Measurements from ENCODE around the gene SNAPC4. TPM values are rescaled to one million over a fixed set of nuclear protein-coding genes. Genes with fewer than 3 reads are reported as not detected.

The SNAPC4 gene
- total RNA-seq, 5 donors from 2014 or later (not counting 1 experiment from before 2014, with no cell fraction given), result 10.5 to 15.7 (median 13.3) TPM

DNA sequence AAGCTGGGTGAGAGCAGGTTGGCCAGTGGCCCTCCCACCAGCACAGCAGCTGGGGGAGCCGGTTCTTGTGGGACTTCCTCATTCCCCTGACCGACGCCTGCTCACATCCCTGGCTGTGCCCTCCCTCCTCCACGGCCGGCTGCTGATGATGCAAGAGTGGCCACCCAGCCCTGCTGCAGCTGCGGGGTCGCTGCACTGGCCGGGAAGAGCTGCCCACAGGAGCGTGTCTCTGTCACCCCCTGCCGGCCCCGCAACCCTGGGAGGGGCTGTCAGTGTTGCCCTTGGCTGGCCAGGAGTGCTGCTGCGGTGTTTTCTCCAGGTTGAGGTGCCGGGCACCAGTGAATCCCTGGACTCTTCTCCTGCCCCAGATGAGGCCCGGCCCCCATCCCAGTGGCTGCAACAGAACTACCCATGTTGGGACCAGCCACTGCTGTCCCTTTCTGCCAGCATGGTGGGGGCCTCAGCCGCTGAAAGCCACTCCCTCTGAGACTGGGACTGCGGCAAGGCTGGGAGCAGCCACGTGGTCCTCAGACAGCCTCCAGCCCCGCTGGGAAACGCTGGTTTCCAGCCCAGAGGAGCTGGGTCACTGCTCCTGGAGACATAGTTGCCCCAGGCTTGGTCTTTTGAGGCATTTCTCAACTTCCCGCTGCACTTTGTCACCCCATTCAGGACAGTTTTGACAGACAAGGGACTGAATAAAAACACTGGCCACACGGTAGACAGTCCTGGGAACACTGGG, 27.2 kb downstream of the SNAPC4 start:
- WGBS (ENCODE audit: insufficient coverage), result 21% methylated on average over 20 of the region's 21 CpGs
- POLR2A ChIA-PET, result no interaction called here
- Mint-ChIP-seq H3K27ac (no peak overlapping the region), H3K27me3 (peaks cover 0 to 6% of the 10 kb centered on the region in 2 donors), H3K4me1 (no peaks in the 10 kb centered on the region), H3K9me3 (no peaks in the 10 kb centered on the region), H3K36me3 (no peaks in the 10 kb centered on the region), H3K4me3 (no peak overlapping the region)
- H3K4me3 ChIP-seq (ENCODE audit: control insufficient read depth in 1 of 2, extremely low read depth in 1 of 2, low read length in 1 of 2), result no peak overlapping the region
- no peaks in the 10 kb centered on the region for H3K9me3 ChIP-seq
- ATAC-seq (replicated peaks in 1 of 4) (no peak), DNase-seq (peak in 1 of 35 experiments; percentile 27)
- peaks cover 0 to 4% of the 10 kb centered on the region in 2 experiments for H3K4me1 ChIP-seq (ENCODE audit: control insufficient read depth in 1 of 2, extremely low read depth in 1 of 2, insufficient read depth in 2 of 2, low read length in 2 of 2)
- H3K36me3 ChIP-seq (ENCODE audit: control insufficient read depth in 2 of 2, extremely low read depth in 1 of 2, insufficient read depth in 1 of 2, low read length in 1 of 2), result peaks cover 0 to 7% of the 10 kb centered on the region in 2 donors
- CTCF ChIA-PET, result no interaction called here
- H3K27ac ChIP-seq (ENCODE audit: low read length), result no peak overlapping the region
- H3K27me3 ChIP-seq (replicated peaks in 1 of 2; ENCODE audit: control insufficient read depth in 2 of 2, extremely low read depth in 1 of 2, insufficient read depth in 2 of 2, low read length in 1 of 2), result peaks cover 0 to 18% of the 10 kb centered on the region in 2 experiments

DNA sequence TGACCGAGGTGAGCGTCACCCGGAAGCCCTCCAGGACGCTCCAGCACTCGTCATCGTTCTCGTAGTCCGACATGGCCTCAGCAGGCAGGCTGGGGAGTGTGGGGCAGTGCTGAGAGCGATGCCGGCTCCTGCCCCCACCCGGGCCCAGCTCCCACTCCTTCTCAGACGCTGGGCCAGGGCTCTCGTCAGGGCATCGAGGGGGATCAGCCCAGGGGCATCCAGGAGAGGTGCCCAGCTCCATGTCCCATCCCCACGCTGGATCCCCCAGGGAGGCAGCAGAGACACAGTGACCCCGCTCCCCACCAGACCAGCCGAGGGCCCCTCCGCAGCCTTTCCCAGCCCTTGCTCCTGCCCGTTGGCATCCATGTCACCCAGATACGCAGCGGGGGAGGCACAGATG, 28.0 kb downstream of the SNAPC4 start:
- 91% methylated on average over 18 of the region's 21 CpGs for WGBS (ENCODE audit: insufficient coverage)
- no peaks in the 10 kb centered on the region for H3K36me3 Mint-ChIP-seq
- Histone ChIP-seq H3K9me3 (no peaks in the 10 kb centered on the region), H3K36me3 (ENCODE audit: control insufficient read depth in 2 of 2, extremely low read depth in 1 of 2, insufficient read depth in 1 of 2, low read length in 1 of 2) (peaks cover 0 to 5% of the 10 kb centered on the region in 2 donors), H3K4me3 (ENCODE audit: control insufficient read depth in 1 of 2, extremely low read depth in 1 of 2, low read length in 1 of 2) (no peak overlapping the region), H3K4me1 (ENCODE audit: control insufficient read depth in 1 of 2, extremely low read depth in 1 of 2, insufficient read depth in 2 of 2, low read length in 2 of 2) (peaks cover 0 to 4% of the 10 kb centered on the region in 2 experiments), H3K27ac (ENCODE audit: low read length) (no peak overlapping the region), H3K27me3 (replicated peaks in 1 of 2; ENCODE audit: control insufficient read depth in 2 of 2, extremely low read depth in 1 of 2, insufficient read depth in 2 of 2, low read length in 1 of 2) (peaks cover 0 to 18% of the 10 kb centered on the region in 2 experiments)
- H3K27ac Mint-ChIP-seq, result no peak overlapping the region
- H3K4me3 Mint-ChIP-seq, result no peak overlapping the region
- H3K27me3 Mint-ChIP-seq, result peaks cover 0 to 6% of the 10 kb centered on the region in 2 donors
- H3K9me3 Mint-ChIP-seq, result no peaks in the 10 kb centered on the region
- no peaks in the 10 kb centered on the region for H3K4me1 Mint-ChIP-seq
- no peak for DNase-seq
- ChIA-PET CTCF (no interaction called here), POLR2A (interaction anchor here in 1 of 2 donors (0.6 kb wide), 1 partner anchor 13 kb away, joined by 3 read pairs; no protein-coding TSS in a partner anchor)
- no peak for ATAC-seq (replicated peaks in 1 of 4)

DNA sequence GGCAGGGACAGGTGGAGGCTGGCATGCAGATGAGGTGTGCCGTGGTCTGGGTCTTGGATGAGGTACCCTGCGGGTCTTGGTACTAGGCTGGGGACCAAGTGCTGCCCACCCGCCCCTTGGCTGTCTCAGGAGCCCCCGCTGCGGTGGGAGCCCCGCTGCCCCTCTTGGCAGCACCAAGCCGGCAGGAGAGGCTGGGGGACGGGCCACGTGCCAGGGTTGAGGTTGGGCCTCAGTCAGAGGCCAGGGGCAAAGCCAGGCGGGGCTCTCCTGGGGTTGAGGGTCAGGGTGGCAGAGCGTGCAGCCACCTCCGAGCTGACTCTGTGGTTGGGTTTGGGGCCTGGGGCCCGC, 28.5 kb downstream of the SNAPC4 start:
- POLR2A ChIA-PET, result interaction anchor here in 1 of 2 donors (0.6 kb wide), 1 partner anchor 13 kb away, joined by 3 read pairs; no protein-coding TSS in a partner anchor
- CTCF ChIA-PET, result no interaction called here
- ATAC-seq (replicated peaks in 1 of 4), result no peak

DNA sequence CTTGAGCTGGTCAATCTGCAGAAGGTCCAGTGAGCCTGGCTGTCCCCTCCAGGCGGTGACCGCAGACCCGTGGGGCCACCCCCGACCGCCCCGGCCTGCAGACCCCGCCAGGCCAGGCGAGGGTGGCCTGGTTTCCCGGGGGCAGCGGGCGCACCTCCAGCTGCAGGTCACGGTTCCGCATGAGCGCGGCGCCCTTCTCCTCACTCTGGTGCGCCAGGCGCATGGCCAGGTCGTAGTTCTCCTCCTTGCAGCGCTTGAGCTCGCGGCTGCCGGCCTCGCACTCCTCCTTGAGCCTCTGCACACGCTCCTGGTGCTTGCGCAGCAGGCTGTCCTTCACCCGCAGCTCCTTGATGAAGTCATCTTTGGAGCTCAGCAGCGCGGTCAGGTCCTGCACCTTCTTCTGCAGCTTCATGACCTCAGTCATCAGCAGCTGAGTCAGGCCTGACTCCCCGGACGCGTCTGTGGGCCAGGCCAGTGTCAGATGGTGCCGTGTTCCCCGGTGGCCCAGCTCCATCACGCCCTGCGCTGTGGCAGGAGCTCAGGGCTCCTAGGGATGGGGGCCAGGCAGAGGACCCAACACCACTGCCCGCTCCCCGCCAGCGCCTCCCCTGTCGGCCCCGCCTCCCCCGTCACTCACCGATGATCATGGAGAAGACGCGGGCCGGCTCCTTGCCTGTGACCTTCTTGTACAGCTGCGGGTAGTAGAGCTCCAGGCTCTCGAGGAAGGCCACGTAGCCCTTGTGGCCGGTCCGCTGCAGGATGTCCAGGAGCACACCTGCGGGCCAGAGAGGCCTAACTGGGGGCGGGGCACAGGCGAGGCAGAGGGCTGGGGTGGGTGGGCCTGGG, 29.1 kb downstream of the SNAPC4 start:
- CTCF ChIA-PET, result interaction anchor here in 1 of 2 donors (0.6 kb wide), 1 partner anchor 753 kb away, joined by 3 read pairs; no protein-coding TSS in a partner anchor
- Histone ChIP-seq H3K27ac (ENCODE audit: low read length) (no peak overlapping the region), H3K36me3 (ENCODE audit: control insufficient read depth in 2 of 2, extremely low read depth in 1 of 2, insufficient read depth in 1 of 2, low read length in 1 of 2) (peaks cover 0 to 5% of the 10 kb centered on the region in 2 donors), H3K27me3 (replicated peaks in 1 of 2; ENCODE audit: control insufficient read depth in 2 of 2, extremely low read depth in 1 of 2, insufficient read depth in 2 of 2, low read length in 1 of 2) (peaks cover 0 to 20% of the 10 kb centered on the region in 2 experiments), H3K9me3 (no peaks in the 10 kb centered on the region), H3K4me1 (ENCODE audit: control insufficient read depth in 1 of 2, extremely low read depth in 1 of 2, insufficient read depth in 2 of 2, low read length in 2 of 2) (peaks cover 0 to 4% of the 10 kb centered on the region in 2 experiments), H3K4me3 (ENCODE audit: control insufficient read depth in 1 of 2, extremely low read depth in 1 of 2, low read length in 1 of 2) (no peak overlapping the region)
- H3K27ac Mint-ChIP-seq, result no peak overlapping the region
- POLR2A ChIA-PET, result no interaction called here
- no peaks in the 10 kb centered on the region for H3K36me3 Mint-ChIP-seq
- DNase-seq, result no peak
- H3K4me3 Mint-ChIP-seq, result no peak overlapping the region
- ATAC-seq (replicated peaks in 1 of 4), result no peak
- no peaks in the 10 kb centered on the region for H3K9me3 Mint-ChIP-seq
- H3K27me3 Mint-ChIP-seq, result peaks cover 0 to 6% of the 10 kb centered on the region in 2 donors
- H3K4me1 Mint-ChIP-seq, result no peaks in the 10 kb centered on the region
- WGBS (ENCODE audit: insufficient coverage), result 95% methylated on average over 54 of the region's 54 CpGs

More for the DNA sequence above, 28.5 kb downstream of the SNAPC4 start:
- Histone ChIP-seq H3K9me3 (no peaks in the 10 kb centered on the region), H3K36me3 (ENCODE audit: control insufficient read depth in 2 of 2, extremely low read depth in 1 of 2, insufficient read depth in 1 of 2, low read length in 1 of 2) (peaks cover 0 to 5% of the 10 kb centered on the region in 2 donors), H3K4me1 (ENCODE audit: control insufficient read depth in 1 of 2, extremely low read depth in 1 of 2, insufficient read depth in 2 of 2, low read length in 2 of 2) (peaks cover 0 to 4% of the 10 kb centered on the region in 2 experiments), H3K27me3 (replicated peaks in 1 of 2; ENCODE audit: control insufficient read depth in 2 of 2, extremely low read depth in 1 of 2, insufficient read depth in 2 of 2, low read length in 1 of 2) (peaks cover 0 to 20% of the 10 kb centered on the region in 2 experiments), H3K4me3 (ENCODE audit: control insufficient read depth in 1 of 2, extremely low read depth in 1 of 2, low read length in 1 of 2) (no peak overlapping the region), H3K27ac (ENCODE audit: low read length) (no peak overlapping the region)
- Mint-ChIP-seq H3K27me3 (peaks cover 0 to 6% of the 10 kb centered on the region in 2 donors), H3K36me3 (no peaks in the 10 kb centered on the region), H3K9me3 (no peaks in the 10 kb centered on the region), H3K4me1 (no peaks in the 10 kb centered on the region), H3K4me3 (no peak overlapping the region), H3K27ac (no peak overlapping the region)
- 89% methylated on average over 13 of the region's 13 CpGs for WGBS (ENCODE audit: insufficient coverage)
- DNase-seq, result no peak

DNA sequence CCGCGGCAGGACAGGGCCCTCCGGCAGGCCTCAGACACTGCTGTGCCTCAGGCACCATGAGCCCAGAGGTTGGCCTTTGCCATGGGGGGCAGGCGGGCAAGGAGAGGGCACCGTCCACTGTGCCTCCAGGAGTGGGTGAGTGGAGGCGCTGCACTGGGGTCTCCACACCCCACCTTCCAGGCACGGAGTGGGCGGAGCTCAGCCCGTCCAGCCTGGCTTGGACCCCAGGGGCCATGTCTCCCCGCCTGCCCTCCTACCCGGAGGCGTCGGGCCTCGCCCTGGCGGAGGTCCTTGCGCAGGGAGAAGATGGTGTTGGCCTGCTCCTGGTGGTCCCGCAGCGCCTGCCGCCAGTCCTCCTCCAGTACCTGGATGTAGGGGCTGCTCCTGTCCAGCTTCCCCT, 29.9 kb downstream of the SNAPC4 start:
- Mint-ChIP-seq H3K4me3 (no peak overlapping the region), H3K4me1 (no peaks in the 10 kb centered on the region), H3K36me3 (no peaks in the 10 kb centered on the region), H3K27me3 (peaks cover 0 to 6% of the 10 kb centered on the region in 2 donors), H3K9me3 (no peaks in the 10 kb centered on the region), H3K27ac (no peak overlapping the region)
- DNase-seq (no peak), ATAC-seq (replicated peaks in 1 of 4) (no peak)
- ChIA-PET CTCF (no interaction called here), POLR2A (no interaction called here)
- H3K27ac ChIP-seq (ENCODE audit: low read length), result no peak overlapping the region
- H3K4me1 ChIP-seq (ENCODE audit: control insufficient read depth in 1 of 2, extremely low read depth in 1 of 2, insufficient read depth in 2 of 2, low read length in 2 of 2), result peaks cover 0 to 4% of the 10 kb centered on the region in 2 experiments
- H3K9me3 ChIP-seq, result no peaks in the 10 kb centered on the region
- peaks cover 0 to 25% of the 10 kb centered on the region in 2 experiments for H3K27me3 ChIP-seq (replicated peaks in 1 of 2; ENCODE audit: control insufficient read depth in 2 of 2, extremely low read depth in 1 of 2, insufficient read depth in 2 of 2, low read length in 1 of 2)
- H3K36me3 ChIP-seq (ENCODE audit: control insufficient read depth in 2 of 2, extremely low read depth in 1 of 2, insufficient read depth in 1 of 2, low read length in 1 of 2), result peaks cover 0 to under 1% of the 10 kb centered on the region in 2 donors
- no peak overlapping the region for H3K4me3 ChIP-seq (ENCODE audit: control insufficient read depth in 1 of 2, extremely low read depth in 1 of 2, low read length in 1 of 2)
- WGBS (ENCODE audit: insufficient coverage), result 97% methylated on average over 13 of the region's 19 CpGs

DNA sequence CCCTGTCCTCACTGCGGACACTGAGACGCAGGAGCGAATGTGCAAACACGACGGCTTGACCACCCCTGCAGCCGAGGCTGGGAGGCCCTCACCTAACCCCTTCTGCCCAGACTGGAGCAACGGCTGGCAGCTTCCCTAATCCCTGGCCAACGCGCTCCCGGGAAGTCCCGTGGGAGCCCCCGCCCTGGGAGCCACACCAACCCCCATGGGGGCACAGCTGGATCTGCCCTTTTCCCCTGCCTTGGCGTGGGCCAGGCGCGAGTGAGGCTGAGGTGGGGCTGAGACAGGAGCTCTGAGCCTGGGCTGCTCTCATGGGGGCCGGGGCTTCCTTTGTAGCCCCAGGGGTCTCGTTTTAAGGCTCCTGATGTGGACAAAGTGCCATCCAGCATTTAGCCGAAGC, 31.8 kb downstream of the SNAPC4 start:
- 90% methylated on average over 16 of the region's 18 CpGs for WGBS (ENCODE audit: insufficient coverage)
- no peak overlapping the region for H3K4me3 ChIP-seq (ENCODE audit: control insufficient read depth in 1 of 2, extremely low read depth in 1 of 2, low read length in 1 of 2)
- ATAC-seq (replicated peaks in 1 of 4) (no peak), DNase-seq (no peak)
- Mint-ChIP-seq H3K27me3 (peaks cover 0 to 5% of the 10 kb centered on the region in 2 donors), H3K9me3 (no peaks in the 10 kb centered on the region), H3K4me1 (peaks cover 0 to 2% (median 0%) of the 10 kb centered on the region in 3 donors), H3K36me3 (no peaks in the 10 kb centered on the region), H3K4me3 (no peak overlapping the region), H3K27ac (no peak overlapping the region)
- CTCF ChIA-PET, result no interaction called here
- peaks cover 0 to 13% of the 10 kb centered on the region in 2 experiments for H3K4me1 ChIP-seq (ENCODE audit: control insufficient read depth in 1 of 2, extremely low read depth in 1 of 2, insufficient read depth in 2 of 2, low read length in 2 of 2)
- H3K9me3 ChIP-seq, result no peaks in the 10 kb centered on the region
- H3K27ac ChIP-seq (ENCODE audit: low read length), result no peak overlapping the region
- POLR2A ChIA-PET, result no interaction called here
- no peaks in the 10 kb centered on the region for H3K36me3 ChIP-seq (ENCODE audit: control insufficient read depth in 2 of 2, extremely low read depth in 1 of 2, insufficient read depth in 1 of 2, low read length in 1 of 2)
- peaks cover 0 to 26% of the 10 kb centered on the region in 2 experiments for H3K27me3 ChIP-seq (replicated peaks in 1 of 2; ENCODE audit: control insufficient read depth in 2 of 2, extremely low read depth in 1 of 2, insufficient read depth in 2 of 2, low read length in 1 of 2)

Measured in T-cell (primary cell).